GM12878 (cell line): ENCODE results near the gene STXBP2. TPM values are rescaled to one million over a fixed set of nuclear protein-coding genes. Genes with fewer than 3 reads are reported as not detected.

Source experiments
- ATAC-seq: fragments of 200-7000 bp; cut with Tn5 transposase; 3 replicates; pipeline ENCODE4 v1.9.1; 2020; ENCODE audit warnings: mild to moderate bottlenecking, moderate library complexity
- BruUV-seq: library from RNA; stranded (reverse); fragments of 400-500 nt; replicated peaks from 2 replicates; lab custom pipeline; 2021; lab: Mats Ljungman, UMichigan
- CTCF ChIA-PET: fragments of 300-600 bp; sonication (Branson Sonifier 250); formaldehyde crosslinking; extraction: SDS; loops from one replicate; lab custom pipeline; 2021; ENCODE audit warnings: inconsistent platforms; lab: Yijun Ruan, JAX
- POLR2A ChIA-PET: fragments of 350-600 bp; formaldehyde crosslinking; extraction: SDS; loops from one replicate; lab custom pipeline; 2021; ENCODE audit warnings: inconsistent platforms; lab: Charles Lee
- RAD21 ChIA-PET: fragments of 300-600 bp; sonication (Branson Sonifier 250); formaldehyde crosslinking; loops from one replicate; lab custom pipeline; 2023; ENCODE audit warnings: antibody characterized with exemption; ENCODE audit not compliant: unreplicated experiment; lab: Charles Lee
- SMC1A ChIA-PET: fragments of 300-600 bp; sonication (Branson Sonifier 250); formaldehyde crosslinking; loops from one replicate; lab custom pipeline; 2023; ENCODE audit not compliant: unreplicated experiment, uncharacterized antibody; lab: Charles Lee
- DNase-seq: peaks from one replicate; pipeline ENCODE4 v3.0.0-alpha.2; 2011; ENCODE audit warnings: low read depth, low spot score
- FAIRE-seq: peaks from 3 replicates; lab custom pipeline; 2011; peaks lifted over from hg19 to GRCh38; lab: Jason Lieb, UNC
- H2AFZ ChIP-seq: 2 replicates; pipeline ENCODE4 v1.6.0; 2011; ENCODE audit warnings: low read depth, low read length, control low read depth; ENCODE audit not compliant: control insufficient read depth
- H3K27ac ChIP-seq: 2 replicates; pipeline ENCODE4 v1.5.1; 2011; ENCODE audit warnings: control low read depth; ENCODE audit not compliant: control insufficient read depth, insufficient read depth
- H3K27me3 ChIP-seq, 2 experiments: replicated peaks in 1 of 2; 2 replicates each; pipeline versions ENCODE4 v1.6.0 to v1.6.1; 2011; ENCODE audit warnings: low read length in 1 of 2; ENCODE audit not compliant: control insufficient read depth in 2 of 2, insufficient read depth in 2 of 2
- H3K36me3 ChIP-seq, 2 experiments: 2 replicates each; pipeline ENCODE4 v1.5.1; 2011; ENCODE audit warnings: low read length in 1 of 2; ENCODE audit not compliant: control insufficient read depth in 2 of 2, insufficient read depth in 2 of 2
- H3K4me1 ChIP-seq: 2 replicates; pipeline ENCODE4 v1.6.1; 2011; ENCODE audit warnings: mild to moderate bottlenecking, low read length, moderate library complexity, mixed read lengths; ENCODE audit not compliant: control insufficient read depth, insufficient read depth
- H3K4me2 ChIP-seq: 2 replicates; pipeline ENCODE4 v1.6.0; 2011; ENCODE audit warnings: control low read depth; ENCODE audit not compliant: control insufficient read depth, insufficient read depth
- H3K4me3 ChIP-seq: fragments of 200-600 bp; sonication (generic); 2 replicates; pipeline ENCODE4 v1.5.1; 2016
- H3K79me2 ChIP-seq: 2 replicates; pipeline ENCODE4 v1.6.0; 2011; ENCODE audit warnings: low read length; ENCODE audit not compliant: control insufficient read depth, insufficient read depth
- H3K9ac ChIP-seq: 2 replicates; pipeline ENCODE4 v1.8.0; 2011; ENCODE audit warnings: low read length, control low read depth, mixed read lengths; ENCODE audit not compliant: control insufficient read depth, insufficient read depth
- H3K9me3 ChIP-seq: replicated peaks from 3 replicates; pipeline ENCODE4 v1.5.1; 2011; ENCODE audit warnings: mild to moderate bottlenecking, low read length; ENCODE audit not compliant: control insufficient read depth, insufficient read depth
- H4K20me1 ChIP-seq: 2 replicates; pipeline ENCODE4 v1.6.0; 2011; ENCODE audit not compliant: control insufficient read depth, insufficient read depth
- ASH2L ChIP-seq: fragments of 300-600, 200-600 bp; sonication (generic); IDR thresholded peaks from 2 replicates; pipeline ENCODE4 v1.6.1; 2017; ENCODE audit warnings: low read depth, mild to moderate bottlenecking, borderline replicate concordance
- BRCA1 ChIP-seq: IDR thresholded peaks from 2 replicates; pipeline ENCODE4 v1.6.1; 2011; ENCODE audit warnings: low read depth, low read length, improper control_type of control experiment
- CHD2 ChIP-seq: IDR thresholded peaks from 2 replicates; pipeline ENCODE4 v1.6.1; 2011; ENCODE audit warnings: low read depth, low read length, improper control_type of control experiment, borderline replicate concordance
- CREB1 ChIP-seq: IDR thresholded peaks from 2 replicates; pipeline ENCODE4 v1.6.1; 2012; ENCODE audit warnings: low read depth, mild to moderate bottlenecking, inconsistent platforms
- HDAC6 ChIP-seq: fragments of 200-600 bp; sonication (generic); IDR thresholded peaks from one replicate; pipeline ENCODE4 v1.8.0; 2017; ENCODE audit warnings: antibody characterized with exemption; ENCODE audit not compliant: unreplicated experiment
- NFYA ChIP-seq: IDR thresholded peaks from 2 replicates; pipeline ENCODE4 v1.6.1; 2011; ENCODE audit warnings: low read depth, mild to moderate bottlenecking, low read length, improper control_type of control experiment, borderline replicate concordance
- NR2F1 ChIP-seq: fragments of 450-650 bp; conservative IDR thresholded peaks from 2 replicates; pipeline ENCODE4 v1.6.1; 2017; ENCODE audit warnings: mild to moderate bottlenecking
- YY1 ChIP-seq: IDR thresholded peaks from 2 replicates; pipeline ENCODE4 v1.6.1; 2011; ENCODE audit warnings: low read depth, mild to moderate bottlenecking, low read length
- WGBS: methylation state at CpG from one replicate; pipeline ENCODE4 v1.1.6; 2016; ENCODE audit warnings: low lambda C conversion rate; ENCODE audit not compliant: insufficient replicate concordance, insufficient coverage; ENCODE audit errors: missing lambda C conversion rate; 5-methylcytosine and 5-hydroxymethylcytosine counted together
- in situ Hi-C: fragments of 300-500 bp; cut with MboI; formaldehyde crosslinking; loops from 9 replicates; pipeline ENCODE4 v1.14.3; 2018; ENCODE audit warnings: mixed read lengths
- intact Hi-C: fragments of 100-400 bp; cut with micrococcal nuclease; formaldehyde crosslinking; loops from one replicate; pipeline ENCODE4 v1.14.2; 2022; ENCODE audit not compliant: unreplicated experiment
- polyA plus RNA-seq, 11 experiments: library from polyadenylated mRNA; depleted of rRNA in 4 of 11; unstranded in 6 of 11; stranded (reverse) in 5 of 11; fragments of >200 nt; fragmentation: Nextera tagmentation in 4 of 11; fragmentation: Illumina TruSeq in 1 of 11; extraction: Ambion mirVana in 4 of 11; extraction: Trizol in 1 of 11; gene quantifications; 1 replicate in 1 of 11; 2 replicates in 10 of 11; pipeline versions ENCODE4 v1.2.1 to v1.2.3, GENCODE V29; 2011 to 2016; ENCODE audit warnings: inconsistent platforms in 2 of 11, missing spikeins in 2 of 11, low read depth in 1 of 11
- total RNA-seq, 4 experiments: library from RNA; depleted of rRNA in 3 of 4; stranded (reverse); fragments of >200 nt in 3 of 4; fragmentation: Illumina TruSeq in 1 of 4; extraction: Trizol in 1 of 4; gene quantifications; 2 replicates each; pipeline versions ENCODE4 v1.2.1 to v1.2.3, GENCODE V29; 2013 to 2021
- TF ChIP-seq, protein P1 (sequence below): fragments of 150-350 bp; IDR thresholded peaks from 2 replicates; pipeline ENCODE4 v1.6.1; 2016; ENCODE audit warnings: low read depth, low read length
- TF ChIP-seq, protein P2 (sequence below): fragments of 450-650 bp; IDR thresholded peaks from 2 replicates; pipeline ENCODE4 v1.6.1; 2014; ENCODE audit warnings: mild to moderate bottlenecking
- TF ChIP-seq, protein P3 (sequence below): fragments of 450-650 bp; IDR thresholded peaks from 2 replicates; pipeline ENCODE4 v1.6.1; 2016; ENCODE audit warnings: mild to moderate bottlenecking, moderate library complexity, borderline replicate concordance

STXBP2 gene
- total and polyA plus RNA-seq, 10 of the 15 experiments (the other 5 are each of a cell fraction or from before 2014, with no cell fraction given), result 2.6 to 111 (median 61.4) TPM

DNA sequence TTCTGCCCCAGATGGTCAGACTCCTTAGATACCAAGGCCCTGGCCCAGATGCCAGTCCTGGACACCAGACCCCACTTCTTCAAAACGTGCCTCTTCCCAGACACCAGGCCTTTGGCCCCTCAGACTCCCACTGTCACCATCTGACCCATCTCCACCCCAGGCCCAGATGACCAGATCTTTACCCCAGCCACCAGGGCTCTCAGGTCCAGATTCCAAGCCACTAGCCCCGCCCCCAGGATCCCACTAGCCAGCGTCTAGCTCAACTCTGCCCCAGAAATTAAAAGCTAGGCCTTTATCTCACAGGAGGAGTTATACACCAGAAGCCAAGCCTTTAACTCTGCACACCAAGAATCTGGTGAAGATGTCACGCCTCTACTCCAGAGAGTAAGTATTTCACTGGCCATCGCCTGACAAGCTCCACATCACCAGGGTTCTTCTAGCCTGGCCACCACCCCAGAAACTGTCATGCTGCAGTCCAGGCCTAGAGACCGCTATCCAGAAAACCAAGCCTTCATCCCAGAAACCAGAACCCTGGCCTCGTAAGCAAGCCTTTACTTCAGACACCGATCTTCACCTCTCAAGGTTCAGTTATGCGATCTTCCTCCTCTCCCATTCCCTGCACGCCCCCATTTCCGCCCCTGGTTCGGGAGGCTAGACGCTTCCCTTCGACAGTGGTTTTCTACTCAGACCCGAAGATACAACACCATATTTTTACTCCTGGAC, 8.2 kb upstream of the STXBP2 start (continued):
- TF ChIP-seq, protein P1, sequence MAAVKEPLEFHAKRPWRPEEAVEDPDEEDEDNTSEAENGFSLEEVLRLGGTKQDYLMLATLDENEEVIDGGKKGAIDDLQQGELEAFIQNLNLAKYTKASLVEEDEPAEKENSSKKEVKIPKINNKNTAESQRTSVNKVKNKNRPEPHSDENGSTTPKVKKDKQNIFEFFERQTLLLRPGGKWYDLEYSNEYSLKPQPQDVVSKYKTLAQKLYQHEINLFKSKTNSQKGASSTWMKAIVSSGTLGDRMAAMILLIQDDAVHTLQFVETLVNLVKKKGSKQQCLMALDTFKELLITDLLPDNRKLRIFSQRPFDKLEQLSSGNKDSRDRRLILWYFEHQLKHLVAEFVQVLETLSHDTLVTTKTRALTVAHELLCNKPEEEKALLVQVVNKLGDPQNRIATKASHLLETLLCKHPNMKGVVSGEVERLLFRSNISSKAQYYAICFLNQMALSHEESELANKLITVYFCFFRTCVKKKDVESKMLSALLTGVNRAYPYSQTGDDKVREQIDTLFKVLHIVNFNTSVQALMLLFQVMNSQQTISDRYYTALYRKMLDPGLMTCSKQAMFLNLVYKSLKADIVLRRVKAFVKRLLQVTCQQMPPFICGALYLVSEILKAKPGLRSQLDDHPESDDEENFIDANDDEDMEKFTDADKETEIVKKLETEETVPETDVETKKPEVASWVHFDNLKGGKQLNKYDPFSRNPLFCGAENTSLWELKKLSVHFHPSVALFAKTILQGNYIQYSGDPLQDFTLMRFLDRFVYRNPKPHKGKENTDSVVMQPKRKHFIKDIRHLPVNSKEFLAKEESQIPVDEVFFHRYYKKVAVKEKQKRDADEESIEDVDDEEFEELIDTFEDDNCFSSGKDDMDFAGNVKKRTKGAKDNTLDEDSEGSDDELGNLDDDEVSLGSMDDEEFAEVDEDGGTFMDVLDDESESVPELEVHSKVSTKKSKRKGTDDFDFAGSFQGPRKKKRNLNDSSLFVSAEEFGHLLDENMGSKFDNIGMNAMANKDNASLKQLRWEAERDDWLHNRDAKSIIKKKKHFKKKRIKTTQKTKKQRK, result no peak
- TF ChIP-seq BRCA1 (no peak), ASH2L (no peak), HDAC6 (no peak), NR2F1 (no peak)
- TF ChIP-seq, all 136 proteins: peak for 0

DNA sequence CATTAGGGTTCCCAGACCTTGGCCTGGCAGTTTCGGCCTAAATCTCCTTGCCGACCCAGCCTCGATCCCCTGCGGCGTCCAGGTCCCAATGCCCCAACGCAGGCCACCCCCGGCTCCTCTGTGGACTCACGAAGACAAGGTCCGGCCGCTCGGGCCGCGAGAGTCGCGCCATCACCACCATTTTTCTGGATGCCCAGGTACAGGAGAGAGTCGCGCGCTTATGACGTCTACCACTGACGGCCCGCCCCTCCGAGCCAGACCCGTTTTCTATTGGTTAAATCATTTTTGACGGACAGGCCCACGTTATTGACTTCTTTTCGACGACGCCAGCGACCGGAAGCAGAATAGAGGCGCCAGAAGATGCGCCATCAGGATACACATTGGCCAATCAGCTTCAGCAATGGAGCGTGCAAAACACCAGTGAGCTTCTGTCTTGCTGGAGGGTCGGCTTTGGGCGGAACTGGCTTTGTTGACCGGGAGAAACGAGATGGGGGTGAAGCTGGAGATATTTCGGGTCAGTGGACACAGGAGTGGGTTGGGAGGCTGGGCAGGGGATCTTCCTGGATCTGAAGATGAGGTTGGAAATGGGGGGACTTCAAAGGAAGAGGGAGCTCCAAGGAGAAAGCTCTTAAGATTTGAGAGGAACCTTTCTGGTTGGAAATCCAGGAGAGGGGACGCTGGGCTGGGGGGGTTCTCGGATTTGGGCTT, 7.4 kb upstream of the STXBP2 start, which contains the start of the genes PET100 and XAB2:
Gene PET100 (plus strand): TSS at position 447 of the 708 bp plus-strand sequence. CDS start 41 bp downstream, at position 488.
Gene XAB2 (minus strand): TSS at position 199 of the 708 bp plus-strand sequence. CDS start 18 bp downstream, at position 181.
- ChIA-PET POLR2A (interaction anchor here (0.5 to 1.1 kb wide), 6 partner anchors 23 to 233 kb away, joined by 3 to 4 read pairs (median 3); partner anchors contain the start of gene PNPLA6), RAD21 (interaction anchor here (0.6 to 1.9 kb wide), 7 partner anchors 24 to 530 kb away, joined by 3 to 11 read pairs (median 3); no protein-coding TSS in a partner anchor), CTCF (interaction anchor here (0.6 to 2.0 kb wide), 12 partner anchors 9 to 275 kb away, joined by 3 to 11 read pairs (median 3); partner anchors contain the start of gene TRAPPC5), SMC1A (interaction anchor here (1.0 to 1.7 kb wide), 3 partner anchors 9 to 61 kb away, joined by 3 to 5 read pairs (median 4); no protein-coding TSS in a partner anchor)
- Histone ChIP-seq H3K4me2 (peak within 1 kb of the TSS; percentile 99), H3K4me3 (peak within 1 kb of the TSS; percentile 96), H3K79me2 (peaks cover 41% of the 10 kb centered on the region), H3K4me1 (peaks cover 13% of the 10 kb centered on the region), H4K20me1 (no peaks in the 10 kb centered on the region), H3K9me3 (no peaks in the 10 kb centered on the region), H3K36me3 (peaks cover 0 to 7% of the 10 kb centered on the region in 2 experiments; a peak in 3 of 4 replicates), H3K9ac (peak within 1 kb of the TSS; percentile 94), H2AFZ (peak within 1 kb of the TSS; percentile 42), H3K27ac (peak within 1 kb of the TSS; percentile 80), H3K27me3 (no peaks in the 10 kb centered on the region)
- WGBS, result under 1% methylated on average over 40 of the region's 40 CpGs
- in situ Hi-C loops (no loop called here), intact Hi-C loops (no loop called here)
- ATAC-seq, result peak; percentile 100
- peak; percentile 99 for DNase-seq
- BruUV-seq, result no TSS peak
- FAIRE-seq, result peak; percentile 100
- TF ChIP-seq CHD2 (peak; percentile 93), NFYA (peak; percentile 87), YY1 (peak; percentile 95), CREB1 (peak; percentile 100)
- TF ChIP-seq, protein P2, sequence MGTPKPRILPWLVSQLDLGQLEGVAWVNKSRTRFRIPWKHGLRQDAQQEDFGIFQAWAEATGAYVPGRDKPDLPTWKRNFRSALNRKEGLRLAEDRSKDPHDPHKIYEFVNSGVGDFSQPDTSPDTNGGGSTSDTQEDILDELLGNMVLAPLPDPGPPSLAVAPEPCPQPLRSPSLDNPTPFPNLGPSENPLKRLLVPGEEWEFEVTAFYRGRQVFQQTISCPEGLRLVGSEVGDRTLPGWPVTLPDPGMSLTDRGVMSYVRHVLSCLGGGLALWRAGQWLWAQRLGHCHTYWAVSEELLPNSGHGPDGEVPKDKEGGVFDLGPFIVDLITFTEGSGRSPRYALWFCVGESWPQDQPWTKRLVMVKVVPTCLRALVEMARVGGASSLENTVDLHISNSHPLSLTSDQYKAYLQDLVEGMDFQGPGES, result peak; percentile 91
- TF ChIP-seq, protein P3, sequence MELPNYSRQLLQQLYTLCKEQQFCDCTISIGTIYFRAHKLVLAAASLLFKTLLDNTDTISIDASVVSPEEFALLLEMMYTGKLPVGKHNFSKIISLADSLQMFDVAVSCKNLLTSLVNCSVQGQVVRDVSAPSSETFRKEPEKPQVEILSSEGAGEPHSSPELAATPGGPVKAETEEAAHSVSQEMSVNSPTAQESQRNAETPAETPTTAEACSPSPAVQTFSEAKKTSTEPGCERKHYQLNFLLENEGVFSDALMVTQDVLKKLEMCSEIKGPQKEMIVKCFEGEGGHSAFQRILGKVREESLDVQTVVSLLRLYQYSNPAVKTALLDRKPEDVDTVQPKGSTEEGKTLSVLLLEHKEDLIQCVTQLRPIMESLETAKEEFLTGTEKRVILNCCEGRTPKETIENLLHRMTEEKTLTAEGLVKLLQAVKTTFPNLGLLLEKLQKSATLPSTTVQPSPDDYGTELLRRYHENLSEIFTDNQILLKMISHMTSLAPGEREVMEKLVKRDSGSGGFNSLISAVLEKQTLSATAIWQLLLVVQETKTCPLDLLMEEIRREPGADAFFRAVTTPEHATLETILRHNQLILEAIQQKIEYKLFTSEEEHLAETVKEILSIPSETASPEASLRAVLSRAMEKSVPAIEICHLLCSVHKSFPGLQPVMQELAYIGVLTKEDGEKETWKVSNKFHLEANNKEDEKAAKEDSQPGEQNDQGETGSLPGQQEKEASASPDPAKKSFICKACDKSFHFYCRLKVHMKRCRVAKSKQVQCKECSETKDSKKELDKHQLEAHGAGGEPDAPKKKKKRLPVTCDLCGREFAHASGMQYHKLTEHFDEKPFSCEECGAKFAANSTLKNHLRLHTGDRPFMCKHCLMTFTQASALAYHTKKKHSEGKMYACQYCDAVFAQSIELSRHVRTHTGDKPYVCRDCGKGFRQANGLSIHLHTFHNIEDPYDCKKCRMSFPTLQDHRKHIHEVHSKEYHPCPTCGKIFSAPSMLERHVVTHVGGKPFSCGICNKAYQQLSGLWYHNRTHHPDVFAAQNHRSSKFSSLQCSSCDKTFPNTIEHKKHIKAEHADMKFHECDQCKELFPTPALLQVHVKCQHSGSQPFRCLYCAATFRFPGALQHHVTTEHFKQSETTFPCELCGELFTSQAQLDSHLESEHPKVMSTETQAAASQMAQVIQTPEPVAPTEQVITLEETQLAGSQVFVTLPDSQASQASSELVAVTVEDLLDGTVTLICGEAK, result peak; percentile 95
